Neural cell (in vitro differentiated cells): ENCODE measurements around the gene GMDS. TPM values are rescaled to one million over a fixed set of nuclear protein-coding genes. Genes with fewer than 3 reads are reported as not detected.

ENCODE experiments used
- H2AFZ ChIP-seq: fragments of 200-600, 300-800 bp; sonication (generic), shearing (Covaris generic); 2 replicates; pipeline ENCODE4 v1.6.0; 2014; ENCODE audit warnings: low read depth, mild to moderate bottlenecking, antibody characterized with exemption, low read length, moderate library complexity
- H3F3A ChIP-seq: fragments of 200-600 bp; shearing (Covaris generic); 2 replicates; pipeline ENCODE4 v1.6.1; 2016; ENCODE audit warnings: mild to moderate bottlenecking, moderate library complexity, mixed read lengths, antibody characterized with exemption, low read length; ENCODE audit not compliant: insufficient read depth, poor library complexity, severe bottlenecking
- H3K27ac ChIP-seq: fragments of 200-600, 300-800 bp; sonication (generic), shearing (Covaris generic); 2 replicates; pipeline ENCODE4 v1.5.1; 2014; ENCODE audit warnings: mild to moderate bottlenecking, low read length, moderate library complexity
- H3K27me3 ChIP-seq: fragments of 300-800, 200-600 bp; sonication (generic), shearing (Covaris generic); 2 replicates; pipeline ENCODE4 v1.6.0; 2014; ENCODE audit warnings: mild to moderate bottlenecking, low read depth, low read length, moderate library complexity; ENCODE audit not compliant: insufficient read depth
- H3K36me3 ChIP-seq: fragments of 300-800, 200-600 bp; sonication (generic), shearing (Covaris generic); 2 replicates; pipeline ENCODE4 v1.5.1; 2014; ENCODE audit warnings: mild to moderate bottlenecking, antibody characterized with exemption, low read length, moderate library complexity; ENCODE audit not compliant: insufficient read depth
- H3K4me2 ChIP-seq: fragments of 300-800, 200-600 bp; sonication (generic), shearing (Covaris generic); 2 replicates; pipeline ENCODE4 v1.6.0; 2014; ENCODE audit warnings: mild to moderate bottlenecking, low read length
- H3K4me3 ChIP-seq: fragments of 300-800, 200-600 bp; sonication (generic), shearing (Covaris generic); 2 replicates; pipeline ENCODE4 v1.5.1; 2014; ENCODE audit warnings: mild to moderate bottlenecking, low read length, moderate library complexity
- H3K79me2 ChIP-seq: fragments of 200-600 bp; shearing (Covaris generic); replicated peaks from 2 replicates; pipeline ENCODE4 v1.6.0; 2014; ENCODE audit warnings: mild to moderate bottlenecking, low read length, moderate library complexity; ENCODE audit not compliant: insufficient read depth
- H3K9ac ChIP-seq: fragments of 300-800, 200-600 bp; sonication (generic), shearing (Covaris generic); 2 replicates; pipeline ENCODE4 v1.6.1; 2016; ENCODE audit warnings: mild to moderate bottlenecking, low read length, mixed read lengths
- H3K9me2 ChIP-seq: fragments of 200-600 bp; shearing (Covaris generic); 2 replicates; pipeline ENCODE4 v1.6.1; 2016; ENCODE audit warnings: mild to moderate bottlenecking, low read length, mixed read lengths; ENCODE audit not compliant: insufficient read depth
- H3K9me3 ChIP-seq: fragments of 200-600, 300-800 bp; sonication (generic), shearing (Covaris generic); 2 replicates; pipeline ENCODE4 v1.6.1; 2016; ENCODE audit warnings: mild to moderate bottlenecking, mixed run types, low read length, moderate library complexity, mixed read lengths
- H4K20me1 ChIP-seq: fragments of 200-600 bp; shearing (Covaris generic); 2 replicates; pipeline ENCODE4 v1.6.1; 2016; ENCODE audit warnings: mild to moderate bottlenecking, mixed run types; ENCODE audit not compliant: insufficient read depth
- CTCF ChIP-seq: fragments of 450-650 bp; IDR thresholded peaks from 2 replicates; pipeline ENCODE4 v1.5.1; 2014; ENCODE audit warnings: antibody characterized with exemption, mild to moderate bottlenecking, moderate library complexity; ENCODE audit not compliant: poor library complexity, severe bottlenecking
- EP300 ChIP-seq: fragments of 450-650 bp; conservative IDR thresholded peaks from 2 replicates; pipeline ENCODE4 v1.6.1; 2014; ENCODE audit warnings: antibody characterized with exemption, mild to moderate bottlenecking, moderate library complexity; ENCODE audit not compliant: poor library complexity, severe bottlenecking
- EZH2 ChIP-seq: fragments of 200-600, 300-800 bp; shearing (Covaris generic), sonication (generic); IDR thresholded peaks from 2 replicates; pipeline ENCODE4 v1.6.1; 2014; ENCODE audit warnings: antibody characterized with exemption, low read length, borderline replicate concordance, mild to moderate bottlenecking; ENCODE audit not compliant: insufficient read depth, poor library complexity, severe bottlenecking
- MXI1 ChIP-seq: fragments of 450-650 bp; conservative IDR thresholded peaks from 2 replicates; pipeline ENCODE4 v1.6.1; 2014; ENCODE audit warnings: antibody characterized with exemption, mild to moderate bottlenecking; ENCODE audit not compliant: poor library complexity, severe bottlenecking
- POLR2AphosphoS5 ChIP-seq: IDR thresholded peaks from 2 replicates; pipeline ENCODE4 v1.6.1; 2012
- RAD21 ChIP-seq: fragments of 450-650 bp; conservative IDR thresholded peaks from 2 replicates; pipeline ENCODE4 v1.6.1; 2014; ENCODE audit warnings: antibody characterized with exemption, mild to moderate bottlenecking, moderate library complexity
- REST ChIP-seq: IDR thresholded peaks from 2 replicates; pipeline ENCODE4 v1.6.1; 2012; ENCODE audit warnings: borderline replicate concordance
- SMC3 ChIP-seq: fragments of 450-650 bp; conservative IDR thresholded peaks from 2 replicates; pipeline ENCODE4 v1.6.1; 2014; ENCODE audit warnings: antibody characterized with exemption, mild to moderate bottlenecking, moderate library complexity; ENCODE audit not compliant: poor library complexity
- TAF1 ChIP-seq: IDR thresholded peaks from 2 replicates; pipeline ENCODE4 v1.6.1; 2012; ENCODE audit warnings: low read depth
- polyA plus RNA-seq: library from polyadenylated mRNA; depleted of rRNA; stranded (reverse); fragments of >200 nt; gene quantifications from 2 replicates; pipeline ENCODE4 v1.2.3, GENCODE V29; 2014

Gene GMDS
- polyA plus RNA-seq, 1 donor from 2014 or later, result 11.4 TPM

- Histone ChIP-seq H3K9ac (no peak overlapping the region), H3K79me2 (no peaks in the 10 kb centered on the region), H2AFZ (no peak overlapping the region), H3K36me3 (no peaks in the 10 kb centered on the region), H3K4me3 (no peak overlapping the region), H3K9me3 (no peaks in the 10 kb centered on the region), H3K9me2 (no peaks in the 10 kb centered on the region), H4K20me1 (no peaks in the 10 kb centered on the region), H3K27ac (no peak overlapping the region), H3K4me2 (no peak overlapping the region), H3K27me3 (no peaks in the 10 kb centered on the region), H3F3A (no peaks in the 10 kb centered on the region)
- TF ChIP-seq POLR2AphosphoS5 (no peak), REST (no peak), EZH2 (no peak), SMC3 (no peak), EP300 (no peak)
Measured at GRCh38 chr6:2108700-2109306, 136.6 kb downstream of the GMDS start.

GRCh38 chr6:2104524-2104880, 140.9 kb downstream of the GMDS start:
- no peak overlapping the region for H3K27ac ChIP-seq
- no peak for TF ChIP-seq SMC3
- no peak for TF ChIP-seq EP300
- TF ChIP-seq CTCF, result no peak
- no peak for TF ChIP-seq REST
- no peak for TF ChIP-seq POLR2AphosphoS5
- no peak for TF ChIP-seq MXI1
- no peak for TF ChIP-seq RAD21
- no peak for TF ChIP-seq TAF1
- TF ChIP-seq EZH2, result no peak

More at GRCh38 chr6:2104524-2104880, 140.9 kb downstream of the GMDS start:
- Histone ChIP-seq H2AFZ (no peak overlapping the region), H3K79me2 (no peaks in the 10 kb centered on the region), H3F3A (no peaks in the 10 kb centered on the region), H3K9me2 (no peaks in the 10 kb centered on the region), H3K4me2 (no peak overlapping the region), H3K36me3 (no peaks in the 10 kb centered on the region), H4K20me1 (no peaks in the 10 kb centered on the region), H3K9me3 (no peaks in the 10 kb centered on the region), H3K9ac (no peak overlapping the region), H3K4me3 (no peak overlapping the region), H3K27me3 (no peaks in the 10 kb centered on the region)
